B cell (primary cell): Measurements from ENCODE around the gene CERS2. TPM values are rescaled to one million over a fixed set of nuclear protein-coding genes. Genes with fewer than 3 reads are reported as not detected.

Experiments
- ATAC-seq: fragments of 200-7000 bp; cut with Tn5 transposase; one replicate; pipeline ENCODE4 v1.10.0; 2021; ENCODE audit warnings: low read depth, mild to moderate bottlenecking, moderate number of reproducible peaks, moderate library complexity
- CTCF ChIA-PET: fragments of 350-600 bp; sonication (Branson Sonifier 250); formaldehyde crosslinking; loops from one replicate; lab custom pipeline; 2021; ENCODE audit warnings: antibody characterized with exemption, inconsistent platforms; lab: Charles Lee
- POLR2A ChIA-PET: fragments of 350-600 bp; sonication (Branson Sonifier 250); formaldehyde crosslinking; loops from one replicate; lab custom pipeline; 2021; ENCODE audit warnings: antibody characterized with exemption; lab: Charles Lee
- DNase-seq: peaks from one replicate; pipeline ENCODE4 v3.0.0; 2013
- H2AFZ ChIP-seq: 2 replicates; pipeline ENCODE4 v1.6.1; 2012; ENCODE audit warnings: mild to moderate bottlenecking, low read depth, low read length; ENCODE audit not compliant: insufficient read depth, poor library complexity, severe bottlenecking
- H3K27ac ChIP-seq, 2 donors: 1 replicate in 1 of 2; 2 replicates in 1 of 2; pipeline ENCODE4 v1.5.1; 2012 to 2013; ENCODE audit warnings: low read length in 2 of 2, mild to moderate bottlenecking in 2 of 2, moderate library complexity in 1 of 2
- H3K27me3 ChIP-seq, 4 experiments: fragments of 200-600 bp in 1 of 4; sonication (generic) in 1 of 4; replicated peaks in 1 of 4; 1 replicate in 2 of 4; 2 replicates in 2 of 4; pipeline versions ENCODE4 v1.6.1 to v1.7.0; 2013 to 2016; ENCODE audit warnings: low read length in 3 of 4, mild to moderate bottlenecking in 2 of 4, mixed read lengths in 1 of 4, moderate library complexity in 1 of 4; ENCODE audit not compliant: insufficient read depth in 4 of 4, control insufficient read depth in 3 of 4; ENCODE audit errors: control extremely low read depth in 1 of 4
- H3K36me3 ChIP-seq, 2 experiments: replicated peaks in 1 of 2; 1 replicate in 1 of 2; 2 replicates in 1 of 2; pipeline versions ENCODE4 v1.6.1 to v1.7.1; 2013; ENCODE audit warnings: low read length in 1 of 2; ENCODE audit not compliant: insufficient read depth in 2 of 2, control insufficient read depth in 1 of 2; ENCODE audit errors: control extremely low read depth in 1 of 2, extremely low read depth in 1 of 2
- H3K4me1 ChIP-seq, 2 donors: fragments of 200-600 bp in 1 of 2; sonication (generic) in 1 of 2; 1 replicate in 1 of 2; 2 replicates in 1 of 2; pipeline versions ENCODE4 v1.5.1 to v1.6.1; 2013 to 2017; ENCODE audit warnings: low read length in 2 of 2; ENCODE audit not compliant: control insufficient read depth in 2 of 2, insufficient read depth in 2 of 2
- H3K4me2 ChIP-seq: replicated peaks from 2 replicates; pipeline ENCODE3; 2012; ENCODE audit warnings: mild to moderate bottlenecking, low read depth, low read length; ENCODE audit not compliant: poor library complexity, severe bottlenecking
- H3K4me3 ChIP-seq, 5 experiments: fragments of 200-600 bp in 1 of 5; sonication (generic) in 1 of 5; 1 replicate in 3 of 5; 2 replicates in 2 of 5; pipeline versions ENCODE4 v1.5.1 to v1.7.0; 2011 to 2016; ENCODE audit warnings: low read length in 4 of 5, mild to moderate bottlenecking in 4 of 5, low read depth in 2 of 5, control low read depth in 1 of 5, moderate library complexity in 1 of 5; ENCODE audit not compliant: insufficient read depth in 1 of 5; ENCODE audit errors: control extremely low read depth in 1 of 5, extremely low read depth in 1 of 5
- H3K79me2 ChIP-seq: fragments of 200-600 bp; sonication (generic); one replicate; pipeline ENCODE4 v1.6.0; 2016; ENCODE audit warnings: low read length; ENCODE audit not compliant: control insufficient read depth, insufficient read depth
- H3K9ac ChIP-seq: fragments of 200-600 bp; sonication (generic); 2 replicates; pipeline ENCODE4 v1.6.1; 2017; ENCODE audit warnings: mild to moderate bottlenecking, low read length, moderate library complexity
- H3K9me3 ChIP-seq, 3 donors: one replicate each; pipeline versions ENCODE4 v1.6.1 to v1.7.1; 2013; ENCODE audit warnings: low read length in 2 of 3; ENCODE audit not compliant: control insufficient read depth in 2 of 3, insufficient read depth in 1 of 3; ENCODE audit errors: control extremely low read depth in 1 of 3
- H4K20me1 ChIP-seq: 2 replicates; pipeline ENCODE4 v1.6.0; 2012; ENCODE audit warnings: mild to moderate bottlenecking, low read length; ENCODE audit not compliant: insufficient read depth, control insufficient read depth, poor library complexity, severe bottlenecking
- H3K27ac Mint-ChIP-seq: one replicate; pipeline ENCODE4 v1.8.0; 2021; ENCODE audit warnings: mixed read lengths
- H3K27me3 Mint-ChIP-seq: one replicate; pipeline ENCODE4 v1.8.0; 2021; ENCODE audit warnings: mixed read lengths
- H3K4me1 Mint-ChIP-seq: one replicate; pipeline ENCODE4 v1.8.0; 2021; ENCODE audit warnings: mixed read lengths
- H3K4me3 Mint-ChIP-seq: one replicate; pipeline ENCODE4 v1.8.0; 2021; ENCODE audit warnings: mixed read lengths
- H3K9me3 Mint-ChIP-seq: one replicate; pipeline ENCODE4 v1.8.0; 2022; ENCODE audit warnings: mixed read lengths; ENCODE audit not compliant: insufficient read depth
- CTCF ChIP-seq: fragments of 200-600 bp; IDR thresholded peaks from one replicate; pipeline ENCODE4 v1.8.0; 2022; ENCODE audit warnings: antibody characterized with exemption, mild to moderate bottlenecking
- EZH2 ChIP-seq: IDR thresholded peaks from 2 replicates; pipeline ENCODE4 v1.6.1; 2012; ENCODE audit warnings: borderline replicate concordance, low read depth, mild to moderate bottlenecking, moderate library complexity, low read length; ENCODE audit not compliant: insufficient read depth, poor library complexity, severe bottlenecking
- WGBS: methylation state at CpG from one replicate; pipeline ENCODE4 v1.1.5; 2013; ENCODE audit warnings: missing lambda C conversion rate; ENCODE audit not compliant: insufficient coverage; 5-methylcytosine and 5-hydroxymethylcytosine counted together
- intact Hi-C: fragments of 100-400 bp; cut with micrococcal nuclease; formaldehyde crosslinking; loops from one replicate; pipeline ENCODE4 v1.10.0; 2022
- polyA plus RNA-seq: library from polyadenylated mRNA; depleted of rRNA; stranded (reverse); fragments of >200 nt; gene quantifications from 2 replicates; pipeline ENCODE4 v1.2.3, GENCODE V29; 2012
- total RNA-seq, 2 donors: library from RNA; stranded (reverse); fragments of 120-200 nt in 1 of 2; gene quantifications; 1 replicate in 1 of 2; 2 replicates in 1 of 2; pipeline versions ENCODE4 v1.2.3 to v1.2.4, GENCODE V29; 2013 to 2022

The CERS2 gene
- total and polyA plus RNA-seq, 2 donors (not counting 1 experiment from before 2014, with no cell fraction given): 68.4 to 130 TPM

- peaks cover 19% of the 10 kb centered on the region for H3K4me1 Mint-ChIP-seq
- ChIA-PET POLR2A (interaction anchor here (0.6 kb wide), 1 partner anchor 379 kb away, joined by 3 read pairs; no protein-coding TSS in a partner anchor), CTCF (interaction anchor here (0.7 to 5.7 kb wide), 6 partner anchors 12 to 25 kb away, joined by 3 to 35 read pairs (median 14); partner anchors contain the start of gene MINDY1)
- intact Hi-C loops: no loop called here
- no peaks in the 10 kb centered on the region for H4K20me1 ChIP-seq
- ATAC-seq: no peak
- no peak within 1 kb of the TSS for H2AFZ ChIP-seq
- no peaks in the 10 kb centered on the region for H3K79me2 ChIP-seq
- H3K9ac ChIP-seq: no peak within 1 kb of the TSS
- H3K4me2 ChIP-seq: no peak within 1 kb of the TSS
- H3K4me3 ChIP-seq: no peak within 1 kb of the TSS
- no peak for DNase-seq
- H3K27ac ChIP-seq: no peak within 1 kb of the TSS
- H3K27me3 ChIP-seq: no peaks in the 10 kb centered on the region
- H3K27me3 Mint-ChIP-seq: no peaks in the 10 kb centered on the region
- no peaks in the 10 kb centered on the region for H3K9me3 ChIP-seq
- WGBS: 90% methylated on average over 6 of the region's 12 CpGs
- no peak within 1 kb of the TSS for H3K27ac Mint-ChIP-seq
- no peak for TF ChIP-seq EZH2
- no peak for TF ChIP-seq CTCF
- H3K9me3 Mint-ChIP-seq: no peaks in the 10 kb centered on the region
- H3K4me1 ChIP-seq: peaks cover 13 to 18% of the 10 kb centered on the region in 2 donors
- no peaks in the 10 kb centered on the region for H3K36me3 ChIP-seq
- no peak within 1 kb of the TSS for H3K4me3 Mint-ChIP-seq
Observed at GRCh38 chr1:150981805-150982712, 7.4 kb upstream of the CERS2 start, which contains the start of gene ANXA9. TSS of gene ANXA9 (plus strand) at chr1:150982292. CDS start at chr1:150983106, 814 bp downstream.
